ES-I3 (cell line): ENCODE results near the gene TGDS.
A peak's percentile ranks its signal among the peaks of the same experiment; 100 is the strongest.
"Not testable (repeated sequence)": the region's sequence is repeated elsewhere in the genome, so short reads cannot be mapped to it uniquely, and the experiment has no call there.

Source experiments
- H3K36me3 ChIP-seq: 2 replicates; pipeline ENCODE4 v1.6.1; 2013; ENCODE audit warnings: mild to moderate bottlenecking, low read length, control low read depth, moderate library complexity; ENCODE audit not compliant: insufficient read depth
- H3K4me1 ChIP-seq: 2 replicates; pipeline ENCODE4 v1.6.1; 2013; ENCODE audit warnings: mild to moderate bottlenecking, control low read depth, low read length; ENCODE audit not compliant: insufficient read depth
- H3K9ac ChIP-seq: 2 replicates; pipeline ENCODE4 v1.6.1; 2013; ENCODE audit warnings: low read depth, mild to moderate bottlenecking, low read length, moderate library complexity
- H3K9me3 ChIP-seq: 2 replicates; pipeline ENCODE4 v1.6.1; 2013; ENCODE audit warnings: mild to moderate bottlenecking, low read length, moderate library complexity; ENCODE audit not compliant: control insufficient read depth, insufficient read depth

Gene TGDS, protein sequence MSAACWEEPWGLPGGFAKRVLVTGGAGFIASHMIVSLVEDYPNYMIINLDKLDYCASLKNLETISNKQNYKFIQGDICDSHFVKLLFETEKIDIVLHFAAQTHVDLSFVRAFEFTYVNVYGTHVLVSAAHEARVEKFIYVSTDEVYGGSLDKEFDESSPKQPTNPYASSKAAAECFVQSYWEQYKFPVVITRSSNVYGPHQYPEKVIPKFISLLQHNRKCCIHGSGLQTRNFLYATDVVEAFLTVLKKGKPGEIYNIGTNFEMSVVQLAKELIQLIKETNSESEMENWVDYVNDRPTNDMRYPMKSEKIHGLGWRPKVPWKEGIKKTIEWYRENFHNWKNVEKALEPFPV

GRCh38 chr13:94595950-94596574 is at the start of gene TGDS:
TGDS (minus strand) TSS chr13:94596152; CDS start chr13:94596136, 16 bp downstream.
- Histone ChIP-seq H3K9ac (peak within 1 kb of the TSS; percentile 77), H3K4me1 (no peaks in the 10 kb centered on the region), H3K9me3 (peaks cover 6% of the 10 kb centered on the region; the same call in 1 of the 2 replicates), H3K36me3 (no peaks in the 10 kb centered on the region; the same call in 1 of the 2 replicates)

DNA sequence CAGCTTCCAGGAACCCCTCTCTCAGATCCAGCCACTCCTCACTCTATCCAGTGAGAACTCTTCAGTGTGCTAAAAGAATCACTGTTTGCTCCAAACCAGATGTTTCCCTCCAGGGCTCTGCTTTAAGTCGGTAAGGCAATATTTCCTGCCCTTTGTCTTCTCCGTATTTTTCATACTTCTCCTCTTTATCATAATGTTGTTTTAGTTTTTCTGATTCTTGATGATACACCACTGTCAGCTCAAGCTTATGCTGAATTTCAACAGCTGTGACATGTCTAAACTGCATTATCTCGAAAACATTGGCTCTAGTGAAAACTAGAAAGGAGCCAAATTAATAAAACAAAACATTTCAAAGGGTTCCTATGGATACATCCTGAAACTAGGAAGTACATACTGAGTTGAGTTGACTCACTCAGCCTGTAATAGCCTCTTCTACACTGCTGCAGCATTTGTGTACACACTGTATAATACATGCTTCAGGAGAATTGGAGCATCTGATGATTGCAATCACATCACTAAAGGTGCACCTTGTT is 45.5 kb upstream of the TGDS start:
- Histone ChIP-seq H3K9me3 (no peaks in the 10 kb centered on the region), H3K4me1 (no peaks in the 10 kb centered on the region), H3K36me3 (no peaks in the 10 kb centered on the region), H3K9ac (no peak overlapping the region)

DNA sequence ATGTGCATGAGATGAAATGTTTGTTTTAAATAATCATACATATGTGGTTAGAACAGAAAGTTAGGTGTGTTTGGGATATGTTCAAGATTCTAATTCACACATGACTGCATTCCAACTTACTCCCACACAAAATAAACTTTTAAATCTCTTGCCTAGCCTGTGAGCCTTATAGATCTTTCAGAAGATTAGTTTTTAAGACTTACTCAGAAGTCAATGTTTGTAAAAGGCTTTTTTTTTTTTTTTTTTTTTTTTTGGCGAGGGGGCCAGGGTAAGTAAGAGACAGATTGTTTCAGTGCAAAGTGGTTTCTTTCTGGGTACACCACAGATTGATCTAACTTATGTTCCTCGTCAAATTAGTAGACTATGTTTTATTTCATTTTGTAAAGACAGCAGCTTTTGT is 44.8 kb upstream of the TGDS start:
- H3K9ac ChIP-seq, result no peak overlapping the region

DNA sequence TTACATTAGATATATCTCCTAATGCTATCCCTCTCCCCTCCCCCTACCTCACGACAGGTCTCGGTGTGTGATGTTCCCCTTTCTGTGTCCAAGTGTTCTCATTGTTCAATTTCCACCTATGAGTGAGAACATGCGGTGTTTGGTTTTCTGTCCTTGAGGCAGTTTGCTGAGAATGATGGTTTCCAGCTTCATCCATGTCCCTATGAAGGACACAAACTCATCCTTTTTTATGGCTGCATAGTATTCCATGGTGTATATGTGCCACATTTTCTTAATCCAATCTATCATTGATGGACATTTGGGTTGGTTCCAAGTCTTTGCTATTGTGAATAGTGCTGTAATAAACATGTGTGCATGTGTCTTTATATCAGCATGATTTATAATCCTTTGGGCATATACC is 41.7 kb upstream of the TGDS start:
- H3K4me1 ChIP-seq, H3K9ac ChIP-seq, H3K9me3 ChIP-seq, H3K36me3 ChIP-seq: not testable (repeated sequence)

More for the DNA sequence above, 44.8 kb upstream of the TGDS start:
- Histone ChIP-seq H3K9me3 (no peaks in the 10 kb centered on the region), H3K4me1 (no peaks in the 10 kb centered on the region), H3K36me3 (no peaks in the 10 kb centered on the region)

DNA sequence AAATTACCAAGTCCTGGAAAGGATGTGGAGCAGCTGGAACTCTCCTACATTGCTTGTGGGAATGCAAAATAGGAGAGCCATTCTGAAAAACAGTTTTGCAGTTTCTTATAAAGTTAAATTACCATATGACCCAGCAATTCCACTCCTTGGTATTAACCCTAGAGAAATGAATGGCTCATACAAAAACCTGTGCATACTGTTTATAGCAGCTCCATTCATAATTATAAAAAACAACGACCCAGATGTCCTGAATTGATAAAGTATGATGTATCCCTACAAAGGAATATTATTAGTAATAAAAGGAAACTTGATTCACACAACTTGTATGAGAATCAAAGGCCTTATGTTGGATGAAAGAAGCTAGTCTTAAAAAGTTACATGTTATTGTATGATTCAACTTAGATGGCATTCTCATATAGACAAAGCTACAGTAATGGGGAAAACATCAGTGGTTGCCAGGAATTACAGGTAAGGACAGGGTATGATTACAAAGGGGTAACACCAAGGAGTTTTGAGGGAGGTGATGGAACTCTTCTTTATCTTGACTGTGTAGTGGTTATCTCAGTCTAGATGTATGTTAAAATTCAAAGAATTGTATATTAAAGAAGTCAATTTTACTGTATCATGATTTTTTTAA is 41.1 kb upstream of the TGDS start:
- Histone ChIP-seq H3K4me1 (no peaks in the 10 kb centered on the region), H3K36me3 (no peaks in the 10 kb centered on the region), H3K9ac (no peak overlapping the region), H3K9me3 (no peaks in the 10 kb centered on the region)

DNA sequence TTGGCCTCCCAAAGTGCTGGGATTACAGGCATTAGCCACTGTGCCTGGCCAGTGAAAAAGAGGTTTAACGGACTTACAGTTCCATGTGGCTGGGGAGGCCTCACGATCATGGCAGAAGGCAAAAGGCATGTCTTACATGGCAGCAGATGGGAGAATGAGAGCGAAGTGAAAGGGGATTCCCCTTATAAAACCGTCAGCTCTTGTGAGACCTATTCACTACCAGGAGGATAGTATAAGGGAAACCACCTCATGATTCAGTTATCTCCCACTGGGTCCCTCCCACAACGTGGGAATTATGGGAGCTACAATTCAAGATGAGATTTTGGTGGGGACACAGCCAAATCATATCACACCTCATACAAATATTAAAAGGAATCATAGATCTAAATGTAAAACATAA is 40.1 kb upstream of the TGDS start:
- not testable (repeated sequence) for H3K36me3 ChIP-seq, H3K9ac ChIP-seq, H3K4me1 ChIP-seq, H3K9me3 ChIP-seq

DNA sequence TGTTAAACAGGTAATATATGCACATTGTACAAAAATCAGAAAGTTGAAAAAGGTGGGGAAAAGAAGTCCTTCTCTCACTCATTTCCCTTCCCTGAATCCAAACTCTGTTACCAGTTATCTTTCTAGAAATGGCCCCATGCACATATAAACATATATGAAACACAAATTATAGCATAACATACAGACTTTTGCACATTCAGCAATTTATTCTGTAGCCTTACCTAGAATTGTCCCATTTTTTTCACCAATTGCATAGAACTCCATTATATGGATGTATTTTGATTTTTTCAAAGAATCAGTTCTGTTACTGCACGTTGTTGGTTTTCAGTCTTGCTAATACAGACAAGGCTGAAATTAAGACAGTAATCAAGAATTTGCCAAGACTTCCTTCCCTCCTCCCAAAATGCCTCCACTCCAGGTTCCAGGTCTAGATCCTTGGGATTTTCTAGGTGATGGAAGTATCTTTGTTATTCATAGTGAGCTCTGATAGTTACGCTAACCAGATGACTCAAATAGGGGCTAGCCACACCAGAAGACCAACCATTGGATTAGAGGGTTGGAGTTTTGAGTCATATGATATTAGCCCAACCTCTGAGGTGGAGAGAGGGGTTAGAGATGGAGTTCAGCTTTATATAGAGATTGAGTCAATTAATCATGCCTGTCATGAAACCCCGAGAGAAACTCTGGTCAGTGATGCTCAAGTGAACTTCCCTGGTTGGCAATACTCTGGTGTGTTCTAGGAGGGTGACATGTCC is 36.5 kb upstream of the TGDS start:
- no peaks in the 10 kb centered on the region for H3K36me3 ChIP-seq
- no peak overlapping the region for H3K9ac ChIP-seq
- no peaks in the 10 kb centered on the region for H3K4me1 ChIP-seq
- H3K9me3 ChIP-seq, result no peaks in the 10 kb centered on the region

GRCh38 chr13:94630858-94631257 is 34.9 kb upstream of the TGDS start:
- no peaks in the 10 kb centered on the region for H3K4me1 ChIP-seq
- H3K36me3 ChIP-seq, result 0 out of 2 replicates have a peak, but pooled peaks cover 4% of the 10 kb centered on the region
- no peaks in the 10 kb centered on the region for H3K9me3 ChIP-seq
- no peak overlapping the region for H3K9ac ChIP-seq

DNA sequence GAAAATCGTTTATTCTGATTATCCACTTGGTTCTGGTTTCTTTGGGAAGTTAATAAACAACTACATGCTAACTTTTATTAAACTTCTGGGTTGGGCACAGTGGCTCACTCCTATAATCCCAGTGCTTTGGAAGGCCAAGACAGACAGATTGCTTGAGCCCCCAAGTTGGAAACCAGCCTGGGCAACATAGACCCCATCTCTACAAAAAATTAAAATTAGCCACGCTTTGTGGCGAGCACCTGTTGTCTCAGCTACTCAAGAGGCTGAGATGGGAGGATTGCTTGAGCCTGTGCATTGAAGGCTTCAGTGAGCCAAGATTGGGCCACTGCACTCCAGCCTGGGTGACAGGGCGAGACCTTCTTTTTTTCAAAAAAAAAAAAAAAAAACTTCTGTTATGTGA is 27.4 kb upstream of the TGDS start:
- Histone ChIP-seq H3K36me3 (peaks cover 4% of the 10 kb centered on the region; the same call in 1 of the 2 replicates), H3K9ac (no peak overlapping the region), H3K9me3 (no peaks in the 10 kb centered on the region), H3K4me1 (no peaks in the 10 kb centered on the region)

DNA sequence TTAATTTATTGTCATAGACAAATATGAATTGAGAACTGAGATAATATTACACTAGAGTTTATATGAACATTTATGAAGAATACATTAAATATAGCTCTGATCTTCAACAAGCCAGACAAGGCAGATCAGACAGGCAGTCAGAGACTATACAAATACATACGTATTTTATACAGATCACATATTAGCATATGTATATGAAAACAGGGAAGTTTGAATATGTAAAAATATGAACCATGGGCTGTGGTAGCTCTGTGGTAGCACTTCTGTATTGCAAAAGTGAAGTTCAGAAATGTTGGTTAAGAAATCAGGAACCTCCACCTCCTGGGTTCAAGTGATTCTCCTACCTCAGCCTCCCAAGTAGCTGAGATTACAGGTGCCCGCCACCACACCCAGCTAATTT is 26.4 kb upstream of the TGDS start:
- Histone ChIP-seq H3K9ac (no peak overlapping the region), H3K4me1 (no peaks in the 10 kb centered on the region), H3K36me3 (peaks cover 4% of the 10 kb centered on the region; the same call in 1 of the 2 replicates), H3K9me3 (no peaks in the 10 kb centered on the region)

DNA sequence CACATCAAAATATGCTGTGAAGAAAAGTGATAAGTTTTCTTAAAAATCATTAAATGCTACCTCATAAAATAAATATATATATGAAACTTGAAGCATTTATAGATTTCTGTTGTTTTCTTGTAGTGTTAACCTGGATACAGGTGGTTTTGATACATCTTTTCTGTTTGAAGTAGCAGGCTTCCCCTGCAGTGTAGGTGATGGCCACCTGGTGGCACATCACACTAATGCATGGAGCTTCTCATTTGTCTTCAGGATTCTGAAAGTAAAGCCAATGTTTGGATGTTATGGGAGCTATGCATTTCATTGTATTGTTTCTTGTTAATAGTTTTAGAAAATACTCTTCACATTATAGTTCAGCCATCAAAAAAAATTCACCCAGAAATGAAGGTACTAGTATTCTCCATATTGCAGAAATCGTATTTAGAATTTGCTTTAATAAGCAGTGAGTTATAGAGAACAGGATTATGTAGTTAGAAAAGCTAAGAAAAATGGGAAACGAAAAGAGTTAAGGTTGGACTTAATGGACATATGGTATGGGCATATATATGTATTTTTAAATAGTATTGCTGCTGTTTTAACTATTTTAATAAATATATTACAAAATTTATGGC is 24.4 kb upstream of the TGDS start:
- H3K9me3 ChIP-seq, result no peaks in the 10 kb centered on the region
- H3K36me3 ChIP-seq, result no peaks in the 10 kb centered on the region; the same call in 1 of the 2 replicates
- no peak overlapping the region for H3K9ac ChIP-seq
- no peaks in the 10 kb centered on the region for H3K4me1 ChIP-seq

GRCh38 chr13:94617389-94618000 is 21.5 kb upstream of the TGDS start:
- no peaks in the 10 kb centered on the region; the same call in 1 of the 2 replicates for H3K36me3 ChIP-seq
- H3K9me3 ChIP-seq, result no peaks in the 10 kb centered on the region

GRCh38 chr13:94613051-94613450 is 17.1 kb upstream of the TGDS start:
- Histone ChIP-seq H3K9me3 (no peaks in the 10 kb centered on the region), H3K4me1 (no peaks in the 10 kb centered on the region), H3K9ac (no peak overlapping the region), H3K36me3 (0 out of 2 replicates have a peak, but pooled peaks cover 2% of the 10 kb centered on the region)

More at GRCh38 chr13:94617389-94618000, 21.5 kb upstream of the TGDS start:
- Histone ChIP-seq H3K4me1 (no peaks in the 10 kb centered on the region), H3K9ac (no peak overlapping the region)
